Neural progenitor cell (in vitro differentiated cells): ENCODE measurements around the gene ANKRD6. TPM values are rescaled to one million over a fixed set of nuclear protein-coding genes. Genes with fewer than 3 reads are reported as not detected.
A peak's percentile ranks its signal among the peaks of the same experiment; 100 is the strongest.

Source experiments
- DNase-seq: peaks from one replicate; pipeline ENCODE4 v3.0.0-alpha.2; 2016; ENCODE audit warnings: low spot score
- H2AFZ ChIP-seq: fragments of 200-600 bp; sonication (generic); replicated peaks from 2 replicates; pipeline ENCODE4 v1.6.1; 2016; ENCODE audit warnings: antibody characterized with exemption
- H3F3A ChIP-seq: fragments of 200-600 bp; sonication (generic); 2 replicates; pipeline ENCODE4 v1.6.1; 2016; ENCODE audit warnings: antibody characterized with exemption, low read depth
- H3K27ac ChIP-seq: fragments of 200-600 bp; sonication (generic); 2 replicates; pipeline ENCODE4 v1.5.1; 2016; ENCODE audit warnings: mild to moderate bottlenecking
- H3K27me3 ChIP-seq: fragments of 200-600 bp; sonication (generic); 2 replicates; pipeline ENCODE4 v1.6.1; 2016; ENCODE audit warnings: mild to moderate bottlenecking, moderate library complexity
- H3K36me3 ChIP-seq: fragments of 200-600 bp; sonication (generic); 2 replicates; pipeline ENCODE4 v1.5.1; 2016
- H3K4me1 ChIP-seq: fragments of 200-600 bp; sonication (generic); 2 replicates; pipeline ENCODE4 v1.6.1; 2016; ENCODE audit warnings: mixed run types
- H3K4me2 ChIP-seq: fragments of 200-600 bp; sonication (generic); 2 replicates; pipeline ENCODE4 v1.6.1; 2016
- H3K4me3 ChIP-seq: fragments of 200-600 bp; sonication (generic); 2 replicates; pipeline ENCODE4 v1.5.1; 2016
- H3K79me2 ChIP-seq: fragments of 200-600 bp; sonication (generic); 2 replicates; pipeline ENCODE4 v1.6.1; 2016; ENCODE audit warnings: low read depth
- H3K9ac ChIP-seq: fragments of 200-600 bp; sonication (generic); 2 replicates; pipeline ENCODE4 v1.6.1; 2016
- H3K9me3 ChIP-seq: fragments of 200-600 bp; sonication (generic); 2 replicates; pipeline ENCODE4 v1.5.1; 2016; ENCODE audit warnings: low read depth
- H4K20me1 ChIP-seq: fragments of 200-600 bp; sonication (generic); 2 replicates; pipeline ENCODE4 v1.6.1; 2016; ENCODE audit warnings: low read depth
- H3K27ac Mint-ChIP-seq: 3 replicates; pipeline ENCODE4 v1.8.0; 2021; ENCODE audit warnings: mixed read lengths
- H3K27me3 Mint-ChIP-seq: 2 replicates; pipeline ENCODE4 v1.8.0; 2022; ENCODE audit warnings: low read depth, mild to moderate bottlenecking, inconsistent platforms, moderate library complexity, mixed read lengths; ENCODE audit not compliant: insufficient read depth
- H3K36me3 Mint-ChIP-seq: 3 replicates; pipeline ENCODE4 v1.8.0; 2021; ENCODE audit warnings: mixed read lengths
- H3K4me1 Mint-ChIP-seq: 3 replicates; pipeline ENCODE4 v1.8.0; 2021; ENCODE audit warnings: mixed read lengths
- H3K4me3 Mint-ChIP-seq: 3 replicates; pipeline ENCODE4 v1.8.0; 2021; ENCODE audit warnings: mild to moderate bottlenecking, moderate library complexity, mixed read lengths
- H3K9me3 Mint-ChIP-seq: 3 replicates; pipeline ENCODE4 v1.8.0; 2020; ENCODE audit warnings: mixed read lengths
- CTCF ChIP-seq: fragments of 200-600 bp; sonication (generic); IDR thresholded peaks from 2 replicates; pipeline ENCODE4 v1.5.1; 2017; ENCODE audit warnings: antibody characterized with exemption, mild to moderate bottlenecking
- EZH2 ChIP-seq: fragments of 200-600 bp; sonication (generic); IDR thresholded peaks from 2 replicates; pipeline ENCODE4 v1.6.1; 2017; ENCODE audit warnings: antibody characterized with exemption, mild to moderate bottlenecking, moderate library complexity
- EZH2phosphoT487 ChIP-seq: fragments of 200-600 bp; sonication (generic); IDR thresholded peaks from 2 replicates; pipeline ENCODE4 v1.6.1; 2017; ENCODE audit warnings: antibody characterized with exemption
- total RNA-seq: library from RNA; depleted of rRNA; stranded (reverse); fragments of >200 nt; gene quantifications from 2 replicates; pipeline ENCODE4 v1.2.3, GENCODE V29; 2015; ENCODE audit warnings: low replicate concordance

The ANKRD6 gene
- total RNA-seq, 1 donor from 2014 or later = 36.3 TPM

GRCh38 chr6:89611666-89612065 lies 178.7 kb downstream of the ANKRD6 start:
- Histone ChIP-seq H3K9me3 (no peaks in the 10 kb centered on the region), H3K4me3 (no peak overlapping the region), H3K4me1 (peaks cover 12% of the 10 kb centered on the region), H4K20me1 (no peaks in the 10 kb centered on the region), H3F3A (no peaks in the 10 kb centered on the region), H3K79me2 (no peaks in the 10 kb centered on the region), H3K27ac (no peak overlapping the region), H2AFZ (no peak overlapping the region), H3K9ac (no peak overlapping the region), H3K36me3 (no peaks in the 10 kb centered on the region), H3K4me2 (no peak overlapping the region), H3K27me3 (no peaks in the 10 kb centered on the region)
- Mint-ChIP-seq H3K27me3 (no peaks in the 10 kb centered on the region), H3K9me3 (no peaks in the 10 kb centered on the region), H3K4me3 (no peak overlapping the region), H3K4me1 (peaks cover 13% of the 10 kb centered on the region), H3K36me3 (peaks cover 15% of the 10 kb centered on the region), H3K27ac (no peak overlapping the region)
- no peak for DNase-seq
- TF ChIP-seq EZH2 (no peak), CTCF (no peak), EZH2phosphoT487 (no peak)

DNA sequence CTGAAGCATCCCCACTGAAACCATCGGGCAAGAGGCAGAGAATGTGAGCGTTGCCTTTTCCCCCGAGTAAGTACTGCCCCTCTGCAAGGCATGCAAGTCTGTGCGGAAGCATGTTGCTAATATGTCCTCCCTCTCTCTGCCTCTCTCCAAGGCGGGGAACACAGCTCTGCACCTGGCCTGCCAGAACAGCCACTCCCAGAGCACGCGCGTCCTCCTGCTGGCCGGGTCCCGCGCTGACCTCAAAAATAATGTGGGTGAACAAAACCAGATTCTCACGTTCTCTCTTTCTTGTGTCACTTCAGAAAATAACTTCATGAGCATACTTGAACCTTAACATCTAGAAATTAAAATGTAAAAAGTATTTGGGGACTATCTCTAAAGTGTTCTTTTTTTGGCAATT lies 179.2 kb downstream of the ANKRD6 start:
- no peak overlapping the region for H3K9ac ChIP-seq
- H3K36me3 ChIP-seq = no peaks in the 10 kb centered on the region
- peaks cover 13% of the 10 kb centered on the region for H3K4me1 Mint-ChIP-seq
- no peak overlapping the region for H3K4me3 ChIP-seq
- peaks cover 15% of the 10 kb centered on the region for H3K36me3 Mint-ChIP-seq
- no peak overlapping the region for H3K4me2 ChIP-seq
- H3F3A ChIP-seq = no peaks in the 10 kb centered on the region
- no peak overlapping the region for H3K27ac Mint-ChIP-seq
- H3K4me1 ChIP-seq = peaks cover 12% of the 10 kb centered on the region
- H3K27me3 Mint-ChIP-seq = no peaks in the 10 kb centered on the region
- H4K20me1 ChIP-seq = no peaks in the 10 kb centered on the region
- TF ChIP-seq EZH2phosphoT487 (no peak), CTCF (peak; percentile 55), EZH2 (no peak)
- H3K27me3 ChIP-seq = no peaks in the 10 kb centered on the region
- H3K27ac ChIP-seq = no peak overlapping the region
- H3K79me2 ChIP-seq = no peaks in the 10 kb centered on the region
- no peaks in the 10 kb centered on the region for H3K9me3 Mint-ChIP-seq
- H2AFZ ChIP-seq = no peak overlapping the region
- no peaks in the 10 kb centered on the region for H3K9me3 ChIP-seq
- DNase-seq = peak; percentile 56
- H3K4me3 Mint-ChIP-seq = no peak overlapping the region

DNA sequence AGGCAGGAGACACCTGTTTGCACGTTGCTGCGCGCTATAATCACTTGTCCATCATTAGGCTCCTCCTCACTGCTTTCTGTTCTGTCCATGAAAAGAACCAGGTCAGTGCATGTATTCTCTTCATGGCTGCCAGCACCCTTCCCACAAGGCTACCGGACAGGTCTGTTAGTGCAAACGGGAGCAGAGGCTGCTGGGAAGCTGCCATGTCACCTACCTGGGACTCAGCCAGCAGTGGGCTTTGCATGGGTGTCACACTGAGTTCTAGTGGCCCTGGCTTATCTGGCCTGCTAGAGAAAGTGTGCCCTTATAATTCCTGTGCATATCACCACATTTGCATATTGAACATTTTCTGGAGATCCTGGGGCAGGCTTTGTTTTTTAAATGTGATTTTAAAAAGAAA lies 180.8 kb downstream of the ANKRD6 start:
- H3K4me2 ChIP-seq = no peak overlapping the region
- no peak overlapping the region for H2AFZ ChIP-seq
- DNase-seq = no peak
- peaks cover 12% of the 10 kb centered on the region for H3K4me1 ChIP-seq
- no peak overlapping the region for H3K9ac ChIP-seq
- H3K27ac Mint-ChIP-seq = no peak overlapping the region
- no peaks in the 10 kb centered on the region for H4K20me1 ChIP-seq
- H3F3A ChIP-seq = no peaks in the 10 kb centered on the region
- H3K36me3 Mint-ChIP-seq = peaks cover 19% of the 10 kb centered on the region
- H3K27me3 Mint-ChIP-seq = peaks cover 3% of the 10 kb centered on the region
- H3K36me3 ChIP-seq = no peaks in the 10 kb centered on the region
- H3K79me2 ChIP-seq = no peaks in the 10 kb centered on the region
- H3K4me3 Mint-ChIP-seq = no peak overlapping the region
- no peaks in the 10 kb centered on the region for H3K9me3 ChIP-seq
- TF ChIP-seq CTCF = no peak
- no peak for TF ChIP-seq EZH2
- no peak for TF ChIP-seq EZH2phosphoT487
- H3K9me3 Mint-ChIP-seq = no peaks in the 10 kb centered on the region
- H3K27me3 ChIP-seq = no peaks in the 10 kb centered on the region
- H3K27ac ChIP-seq = no peak overlapping the region
- H3K4me3 ChIP-seq = no peak overlapping the region
- H3K4me1 Mint-ChIP-seq = peaks cover 13% of the 10 kb centered on the region
